T-helper 2 cell treated with Interferon-gamma antibody and Interleukin-4, amounts not matched to agents 5 μg/mL and 100 μg/mL, for 36 hours (primary cell): ENCODE data around the gene FRY.

Experiments used
- DNase-seq: peaks from one replicate; pipeline ENCODE4 v3.0.0; 2021; ENCODE audit warnings: low spot score
- H3K27ac Mint-ChIP-seq: one replicate; pipeline ENCODE4 v1.8.0; 2021; ENCODE audit warnings: mild to moderate bottlenecking, mixed read lengths
- H3K27me3 Mint-ChIP-seq: one replicate; pipeline ENCODE4 v1.8.0; 2021; ENCODE audit warnings: low read depth, mixed read lengths
- H3K36me3 Mint-ChIP-seq: one replicate; pipeline ENCODE4 v1.8.0; 2021; ENCODE audit warnings: low read depth, mixed read lengths
- H3K4me1 Mint-ChIP-seq: one replicate; pipeline ENCODE4 v1.8.0; 2021; ENCODE audit warnings: low read depth, mixed read lengths
- H3K4me3 Mint-ChIP-seq: one replicate; pipeline ENCODE4 v1.8.0; 2022; ENCODE audit warnings: mild to moderate bottlenecking, moderate library complexity, mixed read lengths
- H3K9me3 Mint-ChIP-seq: one replicate; pipeline ENCODE4 v1.8.0; 2021; ENCODE audit warnings: mixed read lengths

FRY gene

GRCh38 chr13:32125751-32126150, 94.2 kb downstream of the FRY start:
- Mint-ChIP-seq H3K36me3 (peaks cover 36% of the 10 kb centered on the region), H3K4me1 (peaks cover 10% of the 10 kb centered on the region), H3K27me3 (no peaks in the 10 kb centered on the region), H3K27ac (no peak overlapping the region), H3K9me3 (peaks cover 23% of the 10 kb centered on the region), H3K4me3 (no peak overlapping the region)
- no peak for DNase-seq

GRCh38 chr13:32126278-32126677, 94.7 kb downstream of the FRY start:
- Mint-ChIP-seq H3K27ac (no peak overlapping the region), H3K9me3 (peaks cover 18% of the 10 kb centered on the region), H3K4me1 (peaks cover 7% of the 10 kb centered on the region), H3K27me3 (no peaks in the 10 kb centered on the region), H3K36me3 (peaks cover 30% of the 10 kb centered on the region), H3K4me3 (no peak overlapping the region)
- DNase-seq = no peak

- no peak for DNase-seq
- Mint-ChIP-seq H3K27me3 (no peaks in the 10 kb centered on the region), H3K4me1 (peaks cover 2% of the 10 kb centered on the region), H3K4me3 (no peak overlapping the region), H3K36me3 (peaks cover 28% of the 10 kb centered on the region), H3K27ac (no peak overlapping the region), H3K9me3 (peaks cover 13% of the 10 kb centered on the region)
Observed at GRCh38 chr13:32126756-32127155, 95.2 kb downstream of the FRY start.

GRCh38 chr13:32127691-32128090, 96.1 kb downstream of the FRY start:
- H3K27ac Mint-ChIP-seq = no peak overlapping the region
- no peak overlapping the region for H3K4me3 Mint-ChIP-seq
- H3K9me3 Mint-ChIP-seq = peaks cover 6% of the 10 kb centered on the region
- DNase-seq = no peak
- H3K27me3 Mint-ChIP-seq = no peaks in the 10 kb centered on the region
- no peaks in the 10 kb centered on the region for H3K4me1 Mint-ChIP-seq
- peaks cover 23% of the 10 kb centered on the region for H3K36me3 Mint-ChIP-seq

- no peak overlapping the region for H3K4me3 Mint-ChIP-seq
- DNase-seq = no peak
- no peak overlapping the region for H3K27ac Mint-ChIP-seq
- H3K4me1 Mint-ChIP-seq = no peaks in the 10 kb centered on the region
- H3K36me3 Mint-ChIP-seq = peaks cover 4% of the 10 kb centered on the region
- no peaks in the 10 kb centered on the region for H3K9me3 Mint-ChIP-seq
- H3K27me3 Mint-ChIP-seq = no peaks in the 10 kb centered on the region
Observed at GRCh38 chr13:32134241-32135055, 102.9 kb downstream of the FRY start.

GRCh38 chr13:32135056-32135390, 103.4 kb downstream of the FRY start:
- no peak for DNase-seq
- no peaks in the 10 kb centered on the region for H3K4me1 Mint-ChIP-seq
- no peaks in the 10 kb centered on the region for H3K9me3 Mint-ChIP-seq
- H3K27ac Mint-ChIP-seq = no peak overlapping the region
- peaks cover 4% of the 10 kb centered on the region for H3K36me3 Mint-ChIP-seq
- no peaks in the 10 kb centered on the region for H3K27me3 Mint-ChIP-seq
- no peak overlapping the region for H3K4me3 Mint-ChIP-seq

- DNase-seq = no peak
- Mint-ChIP-seq H3K4me3 (no peak overlapping the region), H3K4me1 (no peaks in the 10 kb centered on the region), H3K27ac (no peak overlapping the region), H3K9me3 (no peaks in the 10 kb centered on the region), H3K36me3 (peaks cover 4% of the 10 kb centered on the region), H3K27me3 (no peaks in the 10 kb centered on the region)
Observed at GRCh38 chr13:32135655-32136054, 104.1 kb downstream of the FRY start.

GRCh38 chr13:32136061-32136460, 104.5 kb downstream of the FRY start:
- Mint-ChIP-seq H3K4me3 (no peak overlapping the region), H3K4me1 (no peaks in the 10 kb centered on the region), H3K36me3 (peaks cover 4% of the 10 kb centered on the region), H3K27ac (no peak overlapping the region), H3K9me3 (no peaks in the 10 kb centered on the region), H3K27me3 (no peaks in the 10 kb centered on the region)
- no peak for DNase-seq

GRCh38 chr13:32136716-32137115, 105.1 kb downstream of the FRY start:
- Mint-ChIP-seq H3K4me1 (no peaks in the 10 kb centered on the region), H3K9me3 (no peaks in the 10 kb centered on the region), H3K27ac (no peak overlapping the region), H3K27me3 (no peaks in the 10 kb centered on the region), H3K36me3 (peaks cover 2% of the 10 kb centered on the region), H3K4me3 (no peak overlapping the region)
- DNase-seq = no peak

GRCh38 chr13:32139251-32139650, 107.7 kb downstream of the FRY start:
- H3K4me3 Mint-ChIP-seq = no peak overlapping the region
- no peaks in the 10 kb centered on the region for H3K9me3 Mint-ChIP-seq
- DNase-seq = no peak
- no peak overlapping the region for H3K27ac Mint-ChIP-seq
- H3K4me1 Mint-ChIP-seq = peaks cover 4% of the 10 kb centered on the region
- H3K27me3 Mint-ChIP-seq = no peaks in the 10 kb centered on the region
- H3K36me3 Mint-ChIP-seq = no peaks in the 10 kb centered on the region

GRCh38 chr13:32140109-32140508, 108.5 kb downstream of the FRY start:
- Mint-ChIP-seq H3K4me1 (peaks cover 4% of the 10 kb centered on the region), H3K36me3 (no peaks in the 10 kb centered on the region), H3K9me3 (no peaks in the 10 kb centered on the region), H3K27me3 (no peaks in the 10 kb centered on the region), H3K4me3 (no peak overlapping the region), H3K27ac (no peak overlapping the region)
- DNase-seq = no peak

- H3K36me3 Mint-ChIP-seq = no peaks in the 10 kb centered on the region
- H3K4me3 Mint-ChIP-seq = no peak overlapping the region
- H3K9me3 Mint-ChIP-seq = no peaks in the 10 kb centered on the region
- H3K4me1 Mint-ChIP-seq = peaks cover 4% of the 10 kb centered on the region
- no peaks in the 10 kb centered on the region for H3K27me3 Mint-ChIP-seq
- DNase-seq = no peak
- H3K27ac Mint-ChIP-seq = no peak overlapping the region
Observed at GRCh38 chr13:32141462-32141861, 109.9 kb downstream of the FRY start.

GRCh38 chr13:32142115-32142514, 110.5 kb downstream of the FRY start:
- DNase-seq = no peak
- Mint-ChIP-seq H3K4me1 (peaks cover 4% of the 10 kb centered on the region), H3K27ac (no peak overlapping the region), H3K9me3 (no peaks in the 10 kb centered on the region), H3K4me3 (no peak overlapping the region), H3K36me3 (peaks cover 1% of the 10 kb centered on the region), H3K27me3 (no peaks in the 10 kb centered on the region)

GRCh38 chr13:32142956-32143375, 111.4 kb downstream of the FRY start:
- Mint-ChIP-seq H3K27ac (no peak overlapping the region), H3K4me1 (peaks cover 6% of the 10 kb centered on the region), H3K36me3 (peaks cover 4% of the 10 kb centered on the region), H3K27me3 (no peaks in the 10 kb centered on the region), H3K9me3 (no peaks in the 10 kb centered on the region), H3K4me3 (no peak overlapping the region)
- DNase-seq = no peak

- Mint-ChIP-seq H3K4me1 (peaks cover 8% of the 10 kb centered on the region), H3K9me3 (no peaks in the 10 kb centered on the region), H3K27ac (no peak overlapping the region), H3K4me3 (no peak overlapping the region), H3K36me3 (peaks cover 16% of the 10 kb centered on the region), H3K27me3 (no peaks in the 10 kb centered on the region)
- DNase-seq = no peak
Observed at GRCh38 chr13:32147193-32147592, 115.6 kb downstream of the FRY start.
